Fibroblast of pulmonary artery (primary cell): ENCODE results near the gene NPAS3.

Experiments used
- DNase-seq: peaks from one replicate; pipeline ENCODE4 v3.0.0-alpha.2; 2010; ENCODE audit warnings: low read depth
- H3K4me3 ChIP-seq: replicated peaks from 2 replicates; pipeline ENCODE4 v1.5.1; 2011; ENCODE audit warnings: low read depth, mild to moderate bottlenecking, control low read depth, low read length, moderate library complexity
- TF ChIP-seq, protein P1 (sequence below): IDR thresholded peaks from 2 replicates; pipeline ENCODE4 v1.5.1; 2011; ENCODE audit warnings: mild to moderate bottlenecking, control low read depth, low read length, inconsistent platforms; ENCODE audit errors: missing control alignments

Gene NPAS3

DNA sequence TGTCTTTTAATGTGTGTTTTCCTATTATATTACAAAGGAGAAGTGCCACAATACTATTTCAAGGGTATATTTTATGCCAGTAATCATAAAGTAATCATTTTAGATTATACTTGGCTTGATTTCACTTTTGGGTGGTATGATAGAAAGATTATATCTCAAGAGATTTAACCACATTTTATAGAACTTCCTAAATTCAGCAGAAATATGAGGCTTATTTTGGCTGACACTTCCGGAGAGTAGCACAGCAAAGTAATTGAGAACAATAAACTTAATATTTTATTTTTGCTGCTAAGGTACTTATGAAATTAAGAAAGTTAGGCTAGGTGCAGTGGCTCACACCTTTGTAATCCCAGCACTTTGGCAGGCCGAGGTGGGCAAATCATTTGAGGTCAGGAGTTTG lies 319.1 kb downstream of the NPAS3 start:
- no peak overlapping the region for H3K4me3 ChIP-seq
- TF ChIP-seq, protein P1, sequence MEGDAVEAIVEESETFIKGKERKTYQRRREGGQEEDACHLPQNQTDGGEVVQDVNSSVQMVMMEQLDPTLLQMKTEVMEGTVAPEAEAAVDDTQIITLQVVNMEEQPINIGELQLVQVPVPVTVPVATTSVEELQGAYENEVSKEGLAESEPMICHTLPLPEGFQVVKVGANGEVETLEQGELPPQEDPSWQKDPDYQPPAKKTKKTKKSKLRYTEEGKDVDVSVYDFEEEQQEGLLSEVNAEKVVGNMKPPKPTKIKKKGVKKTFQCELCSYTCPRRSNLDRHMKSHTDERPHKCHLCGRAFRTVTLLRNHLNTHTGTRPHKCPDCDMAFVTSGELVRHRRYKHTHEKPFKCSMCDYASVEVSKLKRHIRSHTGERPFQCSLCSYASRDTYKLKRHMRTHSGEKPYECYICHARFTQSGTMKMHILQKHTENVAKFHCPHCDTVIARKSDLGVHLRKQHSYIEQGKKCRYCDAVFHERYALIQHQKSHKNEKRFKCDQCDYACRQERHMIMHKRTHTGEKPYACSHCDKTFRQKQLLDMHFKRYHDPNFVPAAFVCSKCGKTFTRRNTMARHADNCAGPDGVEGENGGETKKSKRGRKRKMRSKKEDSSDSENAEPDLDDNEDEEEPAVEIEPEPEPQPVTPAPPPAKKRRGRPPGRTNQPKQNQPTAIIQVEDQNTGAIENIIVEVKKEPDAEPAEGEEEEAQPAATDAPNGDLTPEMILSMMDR: no peak
- no peak for DNase-seq

DNA sequence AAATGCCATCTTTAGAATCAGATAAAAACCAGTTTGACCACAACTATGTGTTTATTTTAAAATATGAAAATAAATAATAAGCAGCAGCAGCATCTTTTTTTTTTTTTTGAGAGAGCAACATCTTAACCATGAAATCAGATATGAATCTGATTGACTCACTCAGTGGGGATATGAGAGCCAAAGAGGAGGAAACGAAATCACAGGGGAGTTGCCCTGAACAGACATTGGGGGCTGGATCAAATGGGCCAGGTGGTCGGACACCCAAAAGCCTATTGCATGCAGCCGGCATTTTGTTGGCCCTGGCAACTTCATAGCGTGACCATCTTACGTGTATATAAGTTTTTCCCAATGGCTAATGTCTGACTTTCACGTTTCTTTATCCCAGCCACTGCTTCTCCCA lies 321.1 kb downstream of the NPAS3 start:
- TF ChIP-seq, protein P1: no peak
- no peak for DNase-seq
- no peak overlapping the region for H3K4me3 ChIP-seq

DNA sequence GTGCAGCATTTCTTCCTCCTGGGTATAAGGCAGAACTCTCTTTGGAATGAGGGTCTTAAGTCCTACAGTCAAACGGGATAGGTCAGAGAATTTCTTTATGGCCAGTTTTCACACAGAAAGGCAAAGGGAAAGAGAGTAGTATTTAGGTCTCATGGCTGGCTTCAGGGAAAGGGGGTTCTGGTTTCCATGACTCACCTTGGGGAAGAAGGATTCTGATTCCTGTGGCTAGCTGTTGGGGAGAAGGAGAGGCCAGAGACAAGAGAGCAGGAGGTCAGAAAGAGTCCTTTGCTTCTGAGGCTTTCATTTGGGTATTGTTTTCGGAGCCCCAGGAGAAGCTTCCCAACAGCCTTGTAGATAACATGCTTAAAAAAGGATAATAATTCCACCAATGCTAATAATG lies 332.5 kb downstream of the NPAS3 start:
- no peak for DNase-seq
- TF ChIP-seq, protein P1: no peak
- no peak overlapping the region for H3K4me3 ChIP-seq

DNA sequence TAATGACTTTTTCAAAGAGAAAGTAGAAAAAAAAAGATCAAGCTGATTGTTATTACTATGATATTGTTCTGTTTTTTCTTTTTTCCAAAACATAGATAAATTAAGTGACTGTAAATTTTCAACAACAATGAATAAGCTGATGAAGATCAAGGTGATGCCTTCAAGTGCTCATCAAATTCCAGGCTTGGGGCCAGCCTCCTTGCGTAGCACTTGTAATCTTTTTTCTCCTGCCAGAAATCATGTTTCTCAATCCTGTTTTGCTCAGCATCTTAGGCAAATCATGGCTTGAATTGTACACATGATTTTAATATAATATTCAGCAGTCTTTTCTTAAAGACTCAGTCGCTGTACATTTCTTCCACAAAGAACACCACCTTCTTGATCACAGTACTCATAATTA lies 333.2 kb downstream of the NPAS3 start:
- H3K4me3 ChIP-seq: no peak overlapping the region
- no peak for DNase-seq
- TF ChIP-seq, protein P1: no peak

DNA sequence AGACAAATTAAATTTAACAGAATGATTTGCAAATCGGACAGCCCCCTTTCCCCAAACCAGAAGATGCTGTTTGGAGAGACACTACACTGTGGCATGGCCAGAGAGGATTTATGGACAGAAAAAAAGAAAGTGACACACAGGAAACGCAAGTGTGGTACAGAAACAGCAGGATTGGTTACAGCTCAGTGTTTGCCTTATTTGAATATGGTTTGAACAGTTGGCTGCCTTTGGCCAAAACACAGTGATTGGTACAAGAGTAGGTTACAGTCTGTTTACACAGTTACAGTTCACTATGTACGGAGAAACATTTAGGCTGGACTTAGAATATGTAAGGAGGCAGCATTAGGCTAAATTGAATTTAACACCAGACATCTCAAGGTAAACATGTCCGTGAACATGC lies 335.3 kb downstream of the NPAS3 start:
- DNase-seq: no peak
- H3K4me3 ChIP-seq: no peak overlapping the region
- TF ChIP-seq, protein P1: no peak

DNA sequence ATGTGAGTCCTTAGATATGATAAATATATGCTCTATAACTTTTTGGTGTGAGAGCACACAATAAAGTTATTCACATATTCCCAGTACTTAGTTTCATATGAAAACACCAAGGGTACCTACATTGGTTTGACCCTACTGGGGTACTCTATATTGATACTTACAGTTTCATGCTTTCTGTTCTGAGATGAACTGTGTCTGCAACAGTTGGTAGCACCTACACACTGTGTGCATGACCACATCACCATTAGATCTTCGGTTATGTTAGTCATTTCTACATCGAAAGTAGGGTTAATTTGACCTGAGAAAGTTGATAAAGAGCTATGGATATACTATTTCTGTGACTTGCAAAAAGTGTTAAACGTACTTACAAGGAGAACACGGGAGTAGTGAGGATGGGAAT lies 337.2 kb downstream of the NPAS3 start:
- DNase-seq: no peak
- no peak overlapping the region for H3K4me3 ChIP-seq
- TF ChIP-seq, protein P1: no peak

DNA sequence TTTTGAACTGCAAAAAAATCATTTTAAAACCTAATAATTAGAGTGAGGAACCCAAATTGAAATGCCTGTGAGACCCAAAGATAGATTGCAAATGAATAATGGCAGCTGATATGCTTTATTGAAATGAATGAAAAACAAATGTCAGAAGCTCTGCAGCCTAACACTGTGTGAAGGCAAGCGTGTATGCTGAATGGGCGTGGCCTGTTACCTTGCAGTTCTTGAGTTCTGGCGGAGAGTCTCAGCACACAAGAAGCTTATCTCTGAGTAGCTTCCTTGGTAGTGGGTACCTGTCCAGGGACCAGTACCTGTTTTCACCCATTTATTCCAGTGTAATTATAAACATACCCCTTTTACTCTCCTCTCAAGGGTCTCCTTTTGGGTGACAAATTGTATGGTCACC lies 341.2 kb downstream of the NPAS3 start:
- DNase-seq: no peak
- TF ChIP-seq, protein P1: no peak
- no peak overlapping the region for H3K4me3 ChIP-seq
